NCI-H1417 (cell line): ENCODE results near the gene KIF26A.

ENCODE experiments used
- DNase-seq, 3 experiments: peaks; one replicate each; lab custom pipeline; 2025; lab: John Stamatoyannopoulos, UW

KIF26A gene

DNA sequence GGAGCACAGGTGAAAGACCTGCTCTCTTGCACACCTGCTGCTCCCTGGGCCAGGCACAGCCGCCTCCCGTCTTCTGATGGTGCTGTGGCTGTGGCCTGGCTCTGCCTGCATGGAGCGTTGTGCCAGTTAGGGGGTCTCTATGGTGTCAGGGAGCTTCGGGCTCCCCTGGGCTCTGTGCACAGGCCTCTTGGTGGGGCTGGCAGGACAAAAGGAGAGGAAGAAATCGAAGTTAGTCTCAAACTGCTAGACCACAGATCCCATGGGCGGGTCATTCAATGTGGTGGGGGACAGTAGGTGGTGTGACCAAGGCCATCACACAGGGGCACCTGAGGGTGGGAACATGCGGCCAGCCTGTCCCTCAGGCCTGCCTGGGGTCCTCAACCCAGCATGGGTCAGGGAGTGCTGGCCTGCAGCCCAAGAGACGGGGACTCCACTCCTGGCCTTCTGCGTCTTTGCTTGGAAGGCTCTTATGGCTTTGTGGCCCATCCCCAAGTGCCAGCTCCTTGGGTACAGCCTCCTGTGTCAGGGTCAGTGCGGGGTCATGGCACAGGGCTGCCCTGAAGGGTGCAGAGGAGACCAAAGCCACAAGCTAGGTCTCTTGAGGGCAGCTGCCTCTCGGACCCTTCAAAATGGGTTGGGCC lies 84.1 kb downstream of the KIF26A start:
- no peak for DNase-seq

DNA sequence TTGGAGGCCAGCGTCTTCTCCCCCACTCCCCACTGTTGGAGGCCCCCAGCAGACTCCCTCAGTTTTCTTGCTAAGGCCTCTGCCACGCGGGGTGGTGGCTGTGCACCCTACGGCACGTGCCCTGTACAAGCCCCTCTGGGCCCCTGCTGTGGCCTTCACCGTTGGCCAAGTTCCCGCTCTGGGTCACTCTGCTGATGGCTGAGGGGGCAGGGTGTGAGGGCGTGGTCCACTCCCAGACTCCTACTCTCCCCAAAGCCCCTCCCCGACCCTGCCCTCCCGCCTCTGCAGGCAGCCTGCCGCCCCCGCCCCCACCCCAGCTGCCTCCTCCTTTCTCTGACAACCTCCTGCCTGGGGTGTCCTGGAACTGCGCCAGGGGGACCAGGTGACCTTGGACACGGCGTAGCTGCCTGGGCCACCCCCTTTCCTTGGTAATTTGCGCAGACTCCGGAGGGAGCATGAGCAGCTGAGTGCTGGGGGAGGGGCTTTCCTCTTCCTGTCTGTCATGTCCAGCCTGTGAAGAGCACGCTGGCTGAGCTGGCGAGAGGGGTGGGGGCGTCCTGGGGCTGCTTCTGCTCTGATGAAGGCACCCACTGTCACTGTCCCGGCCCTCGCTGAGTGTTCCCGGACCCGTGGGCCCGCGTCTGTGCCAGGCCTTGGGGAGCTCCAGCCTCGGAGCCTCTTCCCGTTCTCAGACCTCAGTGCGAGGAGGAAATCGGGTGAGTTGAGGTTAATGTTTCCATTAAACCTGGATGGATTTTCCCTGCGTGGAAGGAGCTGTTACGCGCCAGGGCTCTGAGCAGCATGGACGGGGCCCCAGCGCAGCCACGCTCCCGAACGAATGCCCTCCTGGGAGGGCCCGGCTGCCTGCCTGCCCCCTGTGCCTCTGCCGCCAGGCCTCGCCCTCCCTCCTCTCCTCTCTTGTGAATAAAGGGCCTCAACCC lies 85.0 kb downstream of the KIF26A start:
- DNase-seq = peak; percentile 56 to 91 (median 61)

DNA sequence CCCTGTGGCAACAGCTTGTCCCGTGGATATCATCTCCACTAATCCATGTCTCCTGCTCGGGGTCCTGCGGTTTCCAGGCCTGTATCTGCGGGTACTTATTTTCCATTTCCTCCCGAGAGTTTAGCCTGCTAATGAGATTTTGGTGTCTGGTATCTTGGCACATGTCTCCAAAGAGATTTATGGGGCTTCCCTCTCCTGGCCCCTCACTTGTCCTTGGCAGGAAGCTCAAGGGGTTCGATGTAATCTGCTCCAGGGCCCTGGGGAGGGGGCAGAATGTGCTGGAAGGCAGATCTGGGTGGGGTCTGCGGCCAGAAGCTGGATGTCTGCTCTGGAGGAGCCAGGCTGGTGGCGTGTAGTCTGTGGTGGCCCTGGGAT lies 85.7 kb downstream of the KIF26A start:
- peak in 2 of 3 experiments; percentile 45 to 47 for DNase-seq

DNA sequence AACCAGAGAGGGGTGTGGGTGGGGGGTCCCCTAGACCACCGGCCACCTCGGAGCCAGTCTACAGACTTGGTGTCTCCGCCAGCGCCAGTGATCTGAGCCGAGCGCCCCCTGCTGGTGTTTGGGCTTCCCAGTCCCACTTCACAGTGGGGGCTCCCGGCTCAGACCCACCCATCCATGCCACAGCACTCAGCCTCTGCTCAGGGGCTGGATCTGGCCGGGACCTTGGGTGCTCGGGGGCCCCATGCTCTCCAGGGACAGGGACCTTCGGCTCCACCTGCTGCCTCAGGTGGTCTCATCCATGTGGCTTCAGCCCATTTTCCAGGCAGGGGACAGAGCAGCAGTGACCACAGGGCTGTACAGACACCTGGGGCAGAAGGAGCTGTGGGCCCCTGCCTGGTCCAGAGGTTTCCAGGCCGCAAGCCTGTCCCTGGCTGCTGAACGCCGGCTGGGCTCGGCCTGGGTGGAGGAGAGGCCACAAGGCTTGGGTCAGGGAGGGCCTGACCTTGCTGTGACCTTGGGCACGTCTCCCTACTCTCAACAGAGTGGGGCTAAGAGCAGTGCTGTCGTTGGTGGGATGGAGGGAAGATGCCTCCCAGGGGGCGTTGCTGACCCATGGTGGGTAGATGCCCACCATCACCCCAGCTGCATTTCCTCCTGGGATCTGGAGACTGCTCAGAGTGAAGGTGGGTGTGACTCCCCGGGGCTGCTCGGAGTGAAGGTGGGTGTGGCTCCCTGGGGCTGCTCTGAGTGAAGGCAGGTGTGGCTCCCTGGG lies 86.3 kb downstream of the KIF26A start:
- peak in 2 of 3 experiments; percentile 20 to 45 for DNase-seq

DNA sequence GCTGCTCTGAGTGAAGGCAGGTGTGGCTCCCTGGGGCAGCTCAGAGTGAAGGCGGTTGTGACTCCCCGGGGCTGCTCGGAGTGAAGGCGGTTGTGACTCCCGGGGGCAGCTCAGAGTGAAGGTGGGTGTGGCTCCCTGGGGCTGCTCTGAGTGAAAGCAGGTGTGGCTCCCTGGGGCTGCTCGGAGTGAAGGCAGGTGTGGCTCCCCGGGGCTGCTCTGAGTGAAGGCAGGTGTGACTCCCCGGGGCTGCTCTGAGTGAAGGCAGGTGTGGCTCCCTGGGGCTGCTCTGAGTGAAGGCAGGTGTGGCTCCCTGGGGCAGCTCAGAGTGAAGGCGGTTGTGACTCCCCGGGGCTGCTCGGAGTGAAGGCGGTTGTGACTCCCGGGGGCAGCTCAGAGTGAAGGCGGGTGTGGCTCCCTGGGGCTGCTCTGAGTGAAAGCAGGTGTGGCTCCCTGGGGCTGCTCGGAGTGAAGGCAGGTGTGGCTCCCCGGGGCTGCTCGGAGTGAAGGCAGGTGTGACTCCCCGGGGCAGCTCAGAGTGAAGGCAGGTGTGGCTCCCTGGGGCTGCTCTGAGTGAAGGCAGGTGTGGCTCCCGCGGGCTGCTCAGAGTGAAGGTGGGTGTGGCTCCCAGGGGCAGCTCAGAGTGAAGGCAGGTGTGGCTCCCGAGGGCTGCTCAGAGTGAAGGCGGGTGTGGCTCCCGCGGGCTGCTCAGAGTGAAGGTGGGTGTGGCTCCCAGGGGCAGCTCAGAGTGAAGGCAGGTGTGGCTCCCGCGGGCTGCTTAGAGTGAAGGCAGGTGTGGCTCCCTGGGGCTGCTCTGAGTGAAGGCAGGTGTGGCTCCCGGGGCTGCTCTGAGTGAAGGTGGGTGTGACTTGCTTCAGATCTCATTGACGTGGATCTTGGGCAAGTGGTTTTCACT lies 87.1 kb downstream of the KIF26A start:
- peak; percentile 61 to 91 (median 71) for DNase-seq

DNA sequence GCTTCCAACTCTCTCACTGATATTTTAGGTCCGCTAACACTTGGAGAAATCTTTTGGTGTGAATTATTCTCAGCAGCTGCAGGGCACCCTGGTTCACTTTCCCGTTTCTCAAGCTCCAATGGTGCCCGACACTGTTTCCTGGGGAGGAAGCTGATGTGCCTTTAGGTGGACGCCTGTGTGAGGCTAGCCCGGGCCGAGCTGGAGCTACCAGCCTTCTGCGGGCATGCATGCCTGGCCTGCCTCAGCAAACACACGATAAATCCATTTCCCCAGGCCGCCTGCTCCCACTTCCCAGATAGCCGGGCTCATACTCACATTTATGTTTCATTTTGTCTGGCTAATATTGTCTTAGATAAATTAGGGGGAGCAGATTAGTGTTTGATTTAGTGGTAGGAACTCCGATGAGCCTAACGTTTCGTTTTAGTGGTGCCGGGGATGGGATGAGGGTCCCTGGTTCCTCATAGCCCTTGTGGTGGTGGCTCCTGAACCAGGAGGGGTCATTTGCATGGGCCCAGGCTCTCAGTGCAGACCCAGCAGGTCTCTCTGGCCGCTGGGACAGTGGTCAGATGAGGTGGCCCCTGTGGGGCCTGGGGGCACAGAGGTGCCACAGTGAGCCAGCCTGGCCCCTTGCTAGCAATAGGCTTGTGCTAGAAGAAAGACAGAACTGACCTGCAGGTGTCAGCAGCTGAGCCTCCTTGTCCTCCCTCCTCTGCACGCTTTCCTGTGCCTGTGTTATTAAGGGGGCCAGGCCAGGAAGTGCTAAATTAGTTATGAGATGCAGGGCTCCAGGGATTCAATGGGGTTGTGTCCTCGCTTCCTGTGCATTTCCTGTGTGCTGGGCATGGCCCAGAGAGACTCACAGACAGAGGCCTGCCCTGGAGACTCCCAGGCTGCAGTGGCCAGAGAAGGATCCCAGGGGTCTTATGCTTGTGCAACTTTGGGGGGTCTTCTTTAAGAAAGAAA lies 88.3 kb downstream of the KIF26A start:
- no peak for DNase-seq

DNA sequence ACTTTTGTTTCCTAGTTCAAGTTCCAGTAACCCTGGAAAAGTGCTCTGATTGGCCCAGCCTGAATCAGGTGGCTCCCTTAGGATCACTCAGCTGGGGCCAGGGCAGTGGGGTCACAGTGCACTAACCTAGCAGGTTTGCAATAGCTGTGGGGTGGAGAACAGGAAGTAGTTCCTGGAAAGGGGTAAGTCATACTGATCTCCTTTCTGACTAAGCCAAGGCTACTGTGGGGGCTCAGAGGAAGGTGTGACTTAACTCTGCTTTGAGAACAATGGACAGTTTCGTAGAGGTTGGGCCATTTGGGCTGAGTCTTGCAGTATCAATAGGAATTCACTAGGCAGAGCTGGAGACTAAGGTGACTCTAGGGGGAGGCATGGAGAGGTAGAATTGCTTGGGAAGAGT lies 89.4 kb downstream of the KIF26A start:
- DNase-seq = no peak

DNA sequence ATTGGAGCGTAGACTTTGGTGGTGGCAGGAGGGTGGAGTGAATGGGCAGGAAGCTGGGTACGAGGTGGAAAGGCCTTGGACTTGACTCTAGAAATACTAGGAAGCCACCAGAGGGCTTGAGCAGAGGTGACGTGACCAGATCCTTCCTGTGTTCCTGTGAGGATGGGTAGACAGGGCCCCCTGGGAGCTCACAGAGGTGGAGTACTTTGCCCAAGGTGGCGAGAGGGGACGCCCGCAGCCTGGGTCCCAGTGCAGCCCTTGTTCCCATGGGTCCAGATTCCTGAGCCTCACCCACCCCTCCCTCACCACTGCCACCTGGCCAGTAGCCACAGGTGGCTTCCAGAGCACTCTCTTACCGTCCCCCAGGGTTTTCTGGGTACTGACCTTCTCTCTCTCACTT lies 89.8 kb downstream of the KIF26A start:
- no peak for DNase-seq

DNA sequence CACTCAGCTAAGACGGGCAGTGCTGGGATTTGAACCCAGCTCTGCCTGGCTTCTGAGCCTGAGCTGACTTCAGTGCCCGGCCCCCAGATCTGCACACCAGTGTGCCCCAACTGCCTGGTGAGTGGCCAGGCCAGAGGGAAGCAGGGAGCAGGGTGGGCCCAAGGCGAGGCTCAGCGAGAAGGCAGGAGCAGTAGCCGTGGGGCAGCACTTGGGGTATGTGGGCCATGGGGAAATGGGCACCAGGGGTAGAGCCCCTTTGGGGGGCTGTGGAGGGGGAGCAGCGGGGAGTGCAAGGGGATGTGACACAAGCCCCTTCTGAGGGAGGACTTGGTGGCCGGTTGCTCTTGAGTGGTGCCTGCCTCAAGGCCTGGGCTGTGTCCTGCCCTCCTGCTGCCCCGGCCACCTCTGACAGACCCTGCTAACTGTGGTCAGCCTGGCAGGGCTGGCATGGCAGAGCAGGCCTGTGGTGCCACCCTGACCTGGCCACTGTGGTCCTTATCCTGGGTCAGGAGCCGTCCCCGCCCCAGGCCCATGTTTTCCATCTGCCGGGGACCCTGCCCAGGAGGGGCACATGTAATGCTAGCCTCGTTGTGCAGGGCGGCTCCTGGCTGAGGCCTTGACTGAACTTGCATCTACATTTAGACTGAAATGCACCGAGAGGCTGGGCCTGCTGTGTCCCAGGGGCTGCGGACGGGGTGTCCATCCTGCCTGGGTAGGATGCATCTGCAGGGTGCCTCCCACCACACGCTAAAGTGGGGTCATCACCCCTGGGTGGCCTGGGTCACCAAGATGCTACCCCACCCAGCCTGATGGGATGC lies 90.5 kb downstream of the KIF26A start:
- no peak for DNase-seq

DNA sequence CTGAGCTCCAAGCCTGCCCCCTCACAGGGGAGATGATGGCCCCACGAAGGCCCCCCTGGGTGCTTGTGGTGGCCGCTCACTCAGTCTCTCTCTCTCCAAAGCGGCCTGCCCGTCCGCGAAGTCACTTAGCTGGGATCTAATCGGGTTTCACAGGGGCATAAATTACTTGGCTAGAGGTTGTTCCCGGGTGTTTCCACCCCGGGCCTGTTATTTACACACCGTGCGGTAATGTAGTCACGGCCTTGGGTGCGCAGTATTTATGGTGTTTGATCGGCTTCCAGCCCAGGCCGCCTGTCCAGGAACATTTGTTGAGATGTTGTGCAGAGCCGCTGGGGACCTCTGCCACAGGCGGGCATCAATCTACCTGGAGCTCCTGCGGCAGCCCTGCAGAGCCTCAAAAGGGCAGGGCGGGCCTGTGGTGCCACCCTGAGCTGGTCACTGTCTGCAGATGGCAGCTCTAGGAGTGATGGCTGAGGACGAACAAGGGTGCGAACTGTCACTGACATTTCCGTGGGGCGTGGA lies 91.2 kb downstream of the KIF26A start:
- no peak for DNase-seq

DNA sequence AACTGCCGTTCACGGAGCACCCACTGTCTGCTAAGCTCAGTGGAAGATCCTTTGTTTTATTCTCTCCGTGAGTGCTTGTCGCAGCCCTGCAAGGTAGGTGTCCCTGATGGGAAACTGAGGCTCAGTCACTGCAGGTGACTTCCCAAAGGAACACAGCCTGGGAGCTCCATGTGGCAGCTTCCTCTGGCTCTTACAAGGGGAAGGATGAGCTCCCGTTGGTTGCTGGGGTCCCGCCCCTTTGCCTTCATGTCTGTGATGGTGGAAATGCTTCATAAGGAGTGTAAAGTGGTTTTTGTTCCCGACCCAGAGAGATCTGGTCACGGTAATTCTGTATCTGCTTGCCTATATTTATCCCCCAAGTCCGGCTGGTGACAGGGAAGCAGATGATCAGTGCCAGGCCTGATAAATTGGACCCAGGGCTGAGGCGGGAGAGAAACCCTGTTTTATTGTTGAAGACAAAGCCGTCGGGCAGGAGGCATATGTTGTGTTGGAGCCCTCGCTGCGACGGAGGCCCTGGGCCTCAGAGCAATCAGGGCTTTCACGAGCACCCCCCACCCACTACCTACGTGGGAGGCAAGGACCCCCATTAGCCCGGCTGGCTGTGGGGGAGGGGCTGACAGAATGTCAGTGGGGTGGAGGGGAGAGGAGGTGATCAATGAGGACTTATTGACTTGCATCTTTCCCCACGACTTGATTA lies 91.9 kb downstream of the KIF26A start:
- DNase-seq = no peak
